ENCODE results near the gene NPAS4. TPM values are rescaled to one million over a fixed set of nuclear protein-coding genes. Genes with fewer than 3 reads are reported as not detected.
"Not testable (repeated sequence)": the region's sequence is repeated elsewhere in the genome, so short reads cannot be mapped to it uniquely, and the experiment has no call there.

The NPAS4 gene
- total RNA-seq, 2 experiments from 2014 or later: 0.11 TPM; not detected in 1

DNA sequence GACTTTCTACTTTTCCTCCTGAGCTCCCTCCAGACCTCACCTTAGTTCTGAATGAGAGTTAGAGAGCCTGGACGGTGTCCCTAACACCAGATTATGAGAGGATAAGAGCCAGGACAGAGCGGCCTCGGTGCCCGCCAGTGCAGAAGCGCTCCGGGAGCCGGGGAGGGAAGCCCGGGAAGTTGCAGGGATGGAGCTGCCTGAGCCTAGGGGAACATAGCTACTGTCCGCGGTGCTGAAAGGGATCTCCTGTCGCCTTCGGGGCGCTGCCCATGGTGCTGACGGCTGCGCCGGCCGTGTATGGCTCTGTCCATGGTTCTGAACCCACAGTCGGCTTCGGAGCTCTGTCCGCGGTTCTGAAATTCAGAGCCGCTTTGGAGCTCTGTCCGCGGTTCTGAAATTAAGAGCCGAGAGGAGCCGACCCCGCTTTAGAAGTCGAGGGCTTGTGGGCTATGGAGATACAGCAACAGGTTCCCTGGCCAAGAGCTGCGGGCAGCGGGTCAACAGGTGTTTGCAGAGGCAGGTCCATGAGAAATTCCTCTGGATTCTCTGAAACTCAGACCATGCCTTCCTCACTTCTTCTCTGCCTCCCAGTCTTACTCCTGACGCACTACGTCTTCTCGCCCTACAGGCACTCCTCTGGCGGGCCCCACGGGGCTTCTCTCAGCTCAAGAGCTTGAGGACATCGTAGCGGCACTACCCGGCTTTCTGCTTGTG lies 814 bp downstream of the NPAS4 start:
- H3K27me3 Mint-ChIP-seq: peaks cover 35% of the 10 kb centered on the region
- CTCF ChIA-PET: interaction anchor here (0.9 to 3.4 kb wide), 15 partner anchors 9 to 256 kb away, joined by 3 to 37 read pairs (median 5); partner anchors contain the start of genes DPP3, MRPL11, RBM4B and YIF1A
- no peaks in the 10 kb centered on the region for H3K36me3 Mint-ChIP-seq (ENCODE audit: low read depth)
- ATAC-seq (peak; percentile 82), DNase-seq (peak; percentile 92)
- no peak overlapping the region for H3K4me3 Mint-ChIP-seq
- no peak overlapping the region for H3K27ac Mint-ChIP-seq
- intact Hi-C loops (cut with micrococcal nuclease): loop anchor here (5.0 kb wide), 1 partner anchor 256 kb away; the partner anchor contains the start of gene RBM4B
- TF ChIP-seq CTCF (IDR thresholded peaks at IDR 0.05): no peak
- no peaks in the 10 kb centered on the region for H3K9me3 Mint-ChIP-seq
- POLR2A ChIA-PET: interaction anchor here (0.6 to 1.6 kb wide), 12 partner anchors 11 to 286 kb away, joined by 3 to 7 read pairs (median 4); partner anchors contain the start of genes DPP3 and MRPL11
- H3K4me1 Mint-ChIP-seq (ENCODE audit: low read depth): peaks cover 28% of the 10 kb centered on the region

DNA sequence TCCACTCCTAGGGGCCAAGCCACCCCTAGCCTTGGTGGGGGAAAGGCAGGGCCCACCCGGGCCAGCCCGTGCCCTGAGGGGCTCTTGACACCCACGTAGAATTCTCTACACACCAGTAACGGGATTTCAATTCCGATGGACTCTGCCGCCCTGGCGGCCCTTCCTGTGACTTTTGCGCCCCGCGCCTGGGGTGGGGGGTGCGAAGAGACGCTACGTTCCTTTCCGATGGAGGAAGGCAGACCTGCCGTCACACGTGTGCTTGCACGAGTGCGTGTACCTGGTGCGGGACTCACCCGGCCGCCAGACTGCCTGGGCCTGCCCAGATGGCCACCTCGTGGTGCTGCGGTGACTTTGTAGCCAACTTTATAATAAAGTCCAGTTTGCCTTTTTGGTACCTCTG lies 5.5 kb downstream of the NPAS4 start:
- H3K9me3 Mint-ChIP-seq: no peaks in the 10 kb centered on the region
- peaks cover 3% of the 10 kb centered on the region for H3K4me1 Mint-ChIP-seq (ENCODE audit: low read depth)
- H3K4me3 Mint-ChIP-seq: no peak overlapping the region
- H3K27me3 Mint-ChIP-seq: peaks cover 2% of the 10 kb centered on the region
- ATAC-seq: no peak
- H3K36me3 Mint-ChIP-seq (ENCODE audit: low read depth): peaks cover 5% of the 10 kb centered on the region
- ChIA-PET CTCF (interaction anchor here (3.7 to 7.4 kb wide), 2 partner anchors 9 to 18 kb away, joined by 24 to 91 read pairs; no protein-coding TSS in a partner anchor), POLR2A (no interaction called here)
- no peak overlapping the region for H3K27ac Mint-ChIP-seq
- TF ChIP-seq CTCF (IDR thresholded peaks at IDR 0.05): no peak
- intact Hi-C loops (cut with micrococcal nuclease): no loop called here
- no peak for DNase-seq

DNA sequence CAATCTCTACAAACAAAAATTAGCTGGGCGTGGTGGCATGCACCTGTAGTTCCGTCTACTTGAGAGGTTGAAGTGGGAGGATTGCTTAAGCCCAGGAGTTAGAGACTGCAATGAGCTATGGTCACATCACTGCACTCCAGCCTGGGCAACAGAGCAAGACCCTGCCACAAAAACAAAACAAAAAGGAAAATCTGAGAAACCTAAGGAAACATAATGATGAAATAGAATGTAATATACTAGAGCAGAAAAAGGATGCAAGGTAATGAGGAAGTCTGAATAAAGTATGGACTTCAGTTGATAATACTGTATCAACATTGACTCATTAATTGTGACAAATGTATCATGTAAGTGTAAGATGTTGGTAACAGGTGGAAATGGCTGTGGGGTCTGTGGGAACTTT lies 8.1 kb downstream of the NPAS4 start:
- ATAC-seq (no peak), DNase-seq (no peak)
- ChIA-PET CTCF (interaction anchor here (0.9 to 7.4 kb wide), 13 partner anchors 10 to 392 kb away, joined by 3 to 91 read pairs (median 4); partner anchors contain the start of genes DPP3 and MRPL11), POLR2A (interaction anchor here (1.7 kb wide), 1 partner anchor 12 kb away, joined by 4 read pairs; no protein-coding TSS in a partner anchor)
- TF ChIP-seq CTCF (IDR thresholded peaks at IDR 0.05): no peak
- intact Hi-C loops (cut with micrococcal nuclease): no loop called here
- no peak overlapping the region for H3K27ac Mint-ChIP-seq
- no peaks in the 10 kb centered on the region for H3K9me3 Mint-ChIP-seq
- H3K27me3 Mint-ChIP-seq: no peaks in the 10 kb centered on the region
- peaks cover 3% of the 10 kb centered on the region for H3K4me1 Mint-ChIP-seq (ENCODE audit: low read depth)
- peaks cover 10% of the 10 kb centered on the region for H3K36me3 Mint-ChIP-seq (ENCODE audit: low read depth)
- no peak overlapping the region for H3K4me3 Mint-ChIP-seq

GRCh38 chr11:66429983-66430602 lies 9.3 kb downstream of the NPAS4 start:
- Mint-ChIP-seq H3K4me3 (no peak overlapping the region), H3K27ac (no peak overlapping the region), H3K9me3 (no peaks in the 10 kb centered on the region), H3K36me3 (ENCODE audit: low read depth) (peaks cover 14% of the 10 kb centered on the region), H3K27me3 (no peaks in the 10 kb centered on the region), H3K4me1 (ENCODE audit: low read depth) (peaks cover 3% of the 10 kb centered on the region)
- DNase-seq (peak; percentile 93), ATAC-seq (peak; percentile 87)
- POLR2A ChIA-PET: interaction anchor here (0.7 kb wide), 1 partner anchor 392 kb away, joined by 3 read pairs; no protein-coding TSS in a partner anchor
- peak; percentile 85 for TF ChIP-seq CTCF (IDR thresholded peaks at IDR 0.05)
- CTCF ChIA-PET: interaction anchor here (0.8 to 7.4 kb wide), 13 partner anchors 9 to 391 kb away, joined by 3 to 91 read pairs (median 6); partner anchors contain the start of genes MRPL11 and NPAS4
- intact Hi-C loops (cut with micrococcal nuclease): no loop called here

GRCh38 chr11:66431287-66431686 lies 10.5 kb downstream of the NPAS4 start:
- H3K9me3 Mint-ChIP-seq, POLR2A ChIA-PET: not testable (repeated sequence)

DNA sequence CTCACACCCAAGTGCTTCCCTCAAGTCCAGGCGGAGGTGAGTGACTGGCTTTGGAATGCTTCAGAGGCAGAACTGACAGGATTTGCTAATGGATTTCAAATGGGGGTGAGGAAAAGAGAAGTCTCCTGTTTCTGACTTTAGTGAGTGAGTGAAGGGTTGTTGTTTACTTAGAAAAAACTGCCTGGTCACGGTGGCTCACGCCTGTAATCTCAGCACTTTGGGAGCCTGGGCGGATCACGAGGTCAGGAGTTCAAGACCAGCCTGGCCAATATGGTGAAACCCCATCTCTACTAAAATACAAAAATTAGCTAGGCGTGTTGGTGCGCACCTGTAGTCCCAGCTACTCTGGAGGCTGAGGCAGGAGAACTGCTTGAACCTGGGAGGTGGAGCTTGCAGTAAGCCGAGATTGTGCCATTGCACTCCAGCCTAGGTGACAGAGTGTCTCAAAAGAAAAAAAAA lies 11.1 kb downstream of the NPAS4 start:
- H3K27me3 Mint-ChIP-seq; H3K4me1 Mint-ChIP-seq (ENCODE audit: low read depth); ATAC-seq; POLR2A ChIA-PET; H3K27ac Mint-ChIP-seq; intact Hi-C loops (cut with micrococcal nuclease); DNase-seq; H3K4me3 Mint-ChIP-seq; H3K9me3 Mint-ChIP-seq: not testable (repeated sequence)
- peaks cover 31% of the 10 kb centered on the region for H3K36me3 Mint-ChIP-seq (ENCODE audit: low read depth)
- CTCF ChIA-PET: interaction anchor here (1.0 to 7.4 kb wide), 2 partner anchors 23 to 47 kb away, joined by 3 to 91 read pairs; no protein-coding TSS in a partner anchor

More at GRCh38 chr11:66431287-66431686, 10.5 kb downstream of the NPAS4 start:
- H3K36me3 Mint-ChIP-seq (ENCODE audit: low read depth): peaks cover 24% of the 10 kb centered on the region
- CTCF ChIA-PET: interaction anchor here (0.8 to 7.4 kb wide), 4 partner anchors 10 to 62 kb away, joined by 3 to 91 read pairs (median 14); partner anchors contain the start of gene NPAS4
- H3K27ac Mint-ChIP-seq; DNase-seq; H3K4me1 Mint-ChIP-seq (ENCODE audit: low read depth); H3K4me3 Mint-ChIP-seq; ATAC-seq; intact Hi-C loops (cut with micrococcal nuclease); H3K27me3 Mint-ChIP-seq: not testable (repeated sequence)
